Osteoblast (primary cell): ENCODE measurements around the gene KIF16B. TPM values are rescaled to one million over a fixed set of nuclear protein-coding genes. Genes with fewer than 3 reads are reported as not detected.

Experiments used
- DNase-seq: peaks from one replicate; pipeline ENCODE4 v3.0.0; 2011; ENCODE audit warnings: low spot score, mixed read lengths; ENCODE audit not compliant: insufficient read length; ENCODE audit errors: missing footprints
- H2AFZ ChIP-seq: 2 replicates; pipeline ENCODE4 v1.6.0; 2011; ENCODE audit warnings: mild to moderate bottlenecking, low read length
- H3K27ac ChIP-seq: 2 replicates; pipeline ENCODE4 v1.5.1; 2011; ENCODE audit warnings: mild to moderate bottlenecking, low read depth, low read length, moderate library complexity
- H3K27me3 ChIP-seq: 2 replicates; pipeline ENCODE4 v1.6.0; 2012; ENCODE audit warnings: mild to moderate bottlenecking, control low read depth, inconsistent platforms, low read length, moderate library complexity; ENCODE audit not compliant: insufficient read depth
- H3K36me3 ChIP-seq: 2 replicates; pipeline ENCODE4 v1.5.1; 2011; ENCODE audit warnings: mild to moderate bottlenecking, low read length, control low read depth, moderate library complexity; ENCODE audit not compliant: insufficient read depth
- H3K4me1 ChIP-seq: 2 replicates; pipeline ENCODE4 v1.5.1; 2011; ENCODE audit warnings: mild to moderate bottlenecking, low read length, control low read depth, moderate library complexity; ENCODE audit not compliant: insufficient read depth
- H3K4me2 ChIP-seq: 2 replicates; pipeline ENCODE4 v1.6.0; 2011; ENCODE audit warnings: mild to moderate bottlenecking, low read length; ENCODE audit not compliant: insufficient read depth
- H3K4me3 ChIP-seq: fragments of 200-600 bp; sonication (generic); 3 replicates; pipeline ENCODE4 v1.5.1; 2012; ENCODE audit warnings: mild to moderate bottlenecking, low read length, inconsistent platforms; ENCODE audit not compliant: insufficient read depth
- H3K79me2 ChIP-seq: 2 replicates; pipeline ENCODE4 v1.6.0; 2012; ENCODE audit warnings: mild to moderate bottlenecking, low read length, control low read depth, inconsistent platforms; ENCODE audit not compliant: insufficient read depth
- H3K9me3 ChIP-seq: 2 replicates; pipeline ENCODE4 v1.5.1; 2011; ENCODE audit warnings: low read depth, low read length, control low read depth
- H4K20me1 ChIP-seq: 2 replicates; pipeline ENCODE4 v1.6.0; 2012; ENCODE audit warnings: mild to moderate bottlenecking, low read length, control low read depth; ENCODE audit not compliant: insufficient read depth
- total RNA-seq: library from RNA; depleted of rRNA; stranded (reverse); fragments of >200 nt; gene quantifications from 2 replicates; pipeline ENCODE4 v1.2.3, GENCODE V29; 2012
- TF ChIP-seq, protein P1 (sequence below): IDR thresholded peaks from 2 replicates; pipeline ENCODE4 v1.5.1; 2011; ENCODE audit warnings: mild to moderate bottlenecking, low read depth, low read length, moderate library complexity; ENCODE audit errors: extremely low read depth

The KIF16B gene
- total RNA-seq, 1 donor: 9.0 TPM

DNA sequence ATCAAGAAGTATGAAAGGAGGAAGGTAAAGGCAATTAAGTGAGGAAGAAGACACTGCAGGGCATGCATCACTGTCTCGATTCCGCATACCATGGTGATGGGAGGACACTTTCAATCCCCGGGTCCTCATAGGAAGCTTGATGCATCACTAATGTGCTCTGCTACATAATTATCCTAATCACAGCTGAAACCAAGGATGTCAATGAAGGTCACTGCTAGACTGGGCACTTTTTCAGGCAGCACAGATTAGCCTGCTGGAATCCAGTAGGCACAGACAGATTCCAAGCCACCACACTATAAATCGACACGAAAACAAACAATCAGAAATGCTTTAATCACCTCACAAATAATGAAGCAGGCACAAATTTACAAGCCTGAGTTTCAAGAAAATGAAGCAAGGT lies 206.7 kb downstream of the KIF16B start:
- Histone ChIP-seq H3K4me3 (no peak overlapping the region), H2AFZ (no peak overlapping the region), H3K9me3 (no peaks in the 10 kb centered on the region), H3K4me1 (peaks cover 6% of the 10 kb centered on the region), H3K79me2 (no peaks in the 10 kb centered on the region), H3K4me2 (no peak overlapping the region), H3K27ac (no peak overlapping the region), H3K27me3 (no peaks in the 10 kb centered on the region), H4K20me1 (no peaks in the 10 kb centered on the region), H3K36me3 (no peaks in the 10 kb centered on the region)
- TF ChIP-seq, protein P1, sequence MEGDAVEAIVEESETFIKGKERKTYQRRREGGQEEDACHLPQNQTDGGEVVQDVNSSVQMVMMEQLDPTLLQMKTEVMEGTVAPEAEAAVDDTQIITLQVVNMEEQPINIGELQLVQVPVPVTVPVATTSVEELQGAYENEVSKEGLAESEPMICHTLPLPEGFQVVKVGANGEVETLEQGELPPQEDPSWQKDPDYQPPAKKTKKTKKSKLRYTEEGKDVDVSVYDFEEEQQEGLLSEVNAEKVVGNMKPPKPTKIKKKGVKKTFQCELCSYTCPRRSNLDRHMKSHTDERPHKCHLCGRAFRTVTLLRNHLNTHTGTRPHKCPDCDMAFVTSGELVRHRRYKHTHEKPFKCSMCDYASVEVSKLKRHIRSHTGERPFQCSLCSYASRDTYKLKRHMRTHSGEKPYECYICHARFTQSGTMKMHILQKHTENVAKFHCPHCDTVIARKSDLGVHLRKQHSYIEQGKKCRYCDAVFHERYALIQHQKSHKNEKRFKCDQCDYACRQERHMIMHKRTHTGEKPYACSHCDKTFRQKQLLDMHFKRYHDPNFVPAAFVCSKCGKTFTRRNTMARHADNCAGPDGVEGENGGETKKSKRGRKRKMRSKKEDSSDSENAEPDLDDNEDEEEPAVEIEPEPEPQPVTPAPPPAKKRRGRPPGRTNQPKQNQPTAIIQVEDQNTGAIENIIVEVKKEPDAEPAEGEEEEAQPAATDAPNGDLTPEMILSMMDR: no peak
- DNase-seq: no peak

DNA sequence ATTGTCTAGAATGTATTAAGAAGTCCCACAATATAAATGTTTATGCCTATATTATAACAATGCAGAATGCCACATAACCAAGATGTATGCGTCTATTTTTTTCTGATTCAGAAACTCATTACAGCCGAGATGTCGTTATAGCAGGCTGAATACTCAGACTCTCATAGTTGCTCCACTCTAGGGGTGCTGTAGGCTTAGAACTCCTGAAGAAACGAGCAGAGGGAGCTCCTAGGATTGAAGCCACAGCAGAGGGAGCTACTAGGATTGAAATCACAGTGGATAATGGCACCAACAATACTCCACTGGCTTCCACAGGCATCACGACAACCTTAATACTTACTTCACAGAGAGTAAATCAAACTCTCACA lies 208.9 kb downstream of the KIF16B start:
- H3K27ac ChIP-seq: no peak overlapping the region
- H3K4me1 ChIP-seq: peaks cover 6% of the 10 kb centered on the region
- no peak for DNase-seq

DNA sequence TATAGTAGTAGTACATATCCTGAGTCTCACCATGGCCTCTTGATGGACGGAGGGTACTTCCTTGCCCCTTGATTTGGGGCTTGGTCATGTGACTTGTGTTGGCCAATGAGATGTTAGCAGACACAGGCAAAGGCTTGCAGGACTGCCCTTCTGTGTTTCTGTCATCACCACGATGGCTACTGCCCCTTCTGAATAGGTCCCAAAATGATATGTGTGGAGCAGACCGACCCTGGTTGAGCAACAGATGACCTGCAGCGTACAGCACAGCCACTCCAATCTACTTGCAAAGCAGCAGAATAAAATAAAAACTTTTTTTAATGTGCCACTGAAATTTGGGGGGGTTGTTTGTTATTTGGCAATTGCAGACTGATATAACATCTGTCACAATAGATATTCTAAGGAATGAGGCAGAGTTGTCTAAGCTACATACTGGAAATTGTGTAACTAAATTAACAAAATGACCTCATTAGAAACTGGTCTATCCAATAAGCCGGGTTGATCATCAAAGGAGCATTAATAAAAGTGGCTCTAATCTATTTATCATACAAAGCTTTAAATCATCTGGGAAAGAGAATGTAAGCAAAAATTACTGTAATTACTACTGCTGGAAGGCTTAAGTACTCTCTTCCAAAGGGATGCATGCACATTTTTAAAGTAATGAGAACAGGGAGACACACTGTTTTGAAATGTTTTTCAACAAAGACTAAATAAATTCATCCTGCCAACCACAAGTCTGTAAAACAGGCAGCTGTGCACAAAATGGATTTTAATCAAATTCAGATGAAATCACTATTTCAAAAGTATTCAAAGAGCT lies 209.5 kb downstream of the KIF16B start:
- Histone ChIP-seq H3K4me2 (no peak overlapping the region), H4K20me1 (no peaks in the 10 kb centered on the region), H3K27ac (no peak overlapping the region), H3K36me3 (no peaks in the 10 kb centered on the region), H2AFZ (no peak overlapping the region), H3K9me3 (no peaks in the 10 kb centered on the region), H3K27me3 (no peaks in the 10 kb centered on the region), H3K79me2 (no peaks in the 10 kb centered on the region), H3K4me3 (no peak overlapping the region), H3K4me1 (peaks cover 2% of the 10 kb centered on the region)
- DNase-seq: no peak
- TF ChIP-seq, protein P1: no peak

More for the DNA sequence above, 208.9 kb downstream of the KIF16B start:
- no peak overlapping the region for H3K4me2 ChIP-seq
- H4K20me1 ChIP-seq: no peaks in the 10 kb centered on the region
- no peak overlapping the region for H3K4me3 ChIP-seq
- H3K27me3 ChIP-seq: no peaks in the 10 kb centered on the region
- H2AFZ ChIP-seq: no peak overlapping the region
- H3K9me3 ChIP-seq: no peaks in the 10 kb centered on the region
- TF ChIP-seq, protein P1: no peak
- no peaks in the 10 kb centered on the region for H3K36me3 ChIP-seq
- no peaks in the 10 kb centered on the region for H3K79me2 ChIP-seq

DNA sequence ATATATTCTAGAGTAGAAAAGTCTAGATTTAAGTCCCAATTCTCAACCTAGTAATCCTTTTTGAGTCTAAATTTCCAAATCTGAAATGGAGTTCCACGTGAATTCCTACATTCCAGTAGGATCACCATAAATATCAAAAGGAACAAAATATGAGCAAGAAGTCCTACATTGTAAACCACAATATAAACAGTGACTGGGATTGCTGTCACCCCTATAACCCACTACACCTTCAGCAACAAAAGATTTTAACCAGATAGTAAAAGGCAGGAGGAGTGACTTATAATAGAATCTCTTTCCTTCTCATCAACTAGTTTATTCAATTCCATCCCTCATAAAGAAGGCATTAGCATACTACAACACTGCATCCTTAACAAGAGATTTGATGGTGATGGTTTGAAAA lies 210.6 kb downstream of the KIF16B start:
- DNase-seq: no peak
- H3K9me3 ChIP-seq: no peaks in the 10 kb centered on the region

More for the DNA sequence above, 210.6 kb downstream of the KIF16B start:
- Histone ChIP-seq H2AFZ (no peak overlapping the region), H3K4me1 (no peaks in the 10 kb centered on the region), H3K27ac (no peak overlapping the region), H3K4me3 (no peak overlapping the region), H3K36me3 (no peaks in the 10 kb centered on the region), H3K27me3 (no peaks in the 10 kb centered on the region), H3K79me2 (no peaks in the 10 kb centered on the region), H3K4me2 (no peak overlapping the region), H4K20me1 (no peaks in the 10 kb centered on the region)
- TF ChIP-seq, protein P1: no peak
